Stimulated activated naive CD4-positive, alpha-beta T cell treated with Interleukin-2 at 50 U/mL for 16 hours (primary cell): ENCODE data around the gene NOX4.
"Not testable (repeated sequence)": the region's sequence is repeated elsewhere in the genome, so short reads cannot be mapped to it uniquely, and the experiment has no call there.

ENCODE experiments used
- DNase-seq: peaks from one replicate; lab custom pipeline; 2025; lab: John Stamatoyannopoulos, UW

NOX4 gene

DNA sequence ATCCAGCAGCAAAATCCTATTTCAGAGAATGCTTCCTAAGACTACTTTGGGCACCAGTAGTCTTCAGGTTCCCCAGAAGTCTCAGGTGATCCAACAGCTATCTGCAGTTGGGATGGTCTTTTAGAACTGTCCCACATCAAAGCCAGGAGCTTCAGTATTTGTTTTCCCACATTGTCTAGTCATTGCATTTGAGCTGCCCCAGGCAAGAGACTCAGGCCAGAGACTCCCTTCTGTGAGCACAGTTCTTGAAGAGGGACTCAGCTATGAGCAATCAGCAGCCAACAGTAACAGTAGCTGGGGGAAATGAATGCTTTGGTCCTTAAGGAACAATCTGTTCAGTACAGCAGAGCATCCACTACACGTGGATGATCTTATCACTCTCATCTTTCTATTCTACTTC, 188.1 kb downstream of the NOX4 start:
- not testable (repeated sequence) for DNase-seq

DNA sequence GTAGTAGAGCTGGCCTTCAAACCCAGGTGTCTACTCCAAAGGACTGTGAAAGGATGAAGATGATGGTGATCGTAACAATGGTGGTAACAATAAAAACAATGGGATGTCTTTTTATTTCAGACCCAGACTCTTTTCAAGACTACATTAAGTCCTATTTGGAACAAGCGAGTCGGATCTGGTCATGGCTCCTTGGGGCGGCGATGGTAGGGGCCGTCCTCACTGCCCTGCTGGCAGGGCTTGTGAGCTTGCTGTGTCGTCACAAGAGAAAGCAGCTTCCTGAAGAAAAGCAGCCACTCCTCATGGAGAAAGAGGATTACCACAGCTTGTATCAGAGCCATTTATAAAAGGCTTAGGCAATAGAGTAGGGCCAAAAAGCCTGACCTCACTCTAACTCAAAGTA, 196.2 kb downstream of the NOX4 start:
- DNase-seq: not testable (repeated sequence)

DNA sequence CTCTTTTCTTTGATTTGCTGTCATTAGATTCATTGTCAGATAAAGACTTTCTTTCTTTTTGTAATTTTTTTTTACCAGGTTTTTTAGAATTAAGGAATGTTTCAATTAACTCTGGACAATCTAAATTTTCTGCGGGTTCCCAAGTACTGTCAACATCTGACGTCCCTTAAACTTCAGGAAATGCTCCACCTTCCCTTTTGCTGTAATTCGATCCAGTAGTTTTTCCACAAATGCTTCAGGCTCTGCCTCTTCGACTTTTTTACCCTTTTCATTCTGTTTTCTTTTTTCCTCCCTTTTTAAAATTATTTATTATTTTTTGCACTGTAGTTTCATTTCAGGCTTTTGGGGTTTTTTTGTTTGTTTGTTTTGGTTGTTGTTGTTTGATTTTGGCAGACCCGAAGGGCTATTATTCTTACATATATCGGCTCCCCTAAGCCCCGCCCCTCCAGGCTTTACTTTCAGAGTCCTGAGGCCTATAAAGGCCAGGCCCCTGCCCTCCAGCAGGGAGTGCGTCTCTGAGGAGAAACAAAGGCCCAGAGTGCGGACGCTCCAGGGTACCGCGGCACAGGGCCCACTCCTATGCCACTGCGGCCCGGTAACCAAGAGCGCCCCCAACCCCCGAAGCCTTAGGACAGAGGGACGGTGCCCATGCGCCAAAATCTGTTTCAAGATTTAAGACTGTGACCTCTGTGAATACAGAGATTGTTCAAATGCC, 197.1 kb downstream of the NOX4 start:
- DNase-seq: no peak

DNA sequence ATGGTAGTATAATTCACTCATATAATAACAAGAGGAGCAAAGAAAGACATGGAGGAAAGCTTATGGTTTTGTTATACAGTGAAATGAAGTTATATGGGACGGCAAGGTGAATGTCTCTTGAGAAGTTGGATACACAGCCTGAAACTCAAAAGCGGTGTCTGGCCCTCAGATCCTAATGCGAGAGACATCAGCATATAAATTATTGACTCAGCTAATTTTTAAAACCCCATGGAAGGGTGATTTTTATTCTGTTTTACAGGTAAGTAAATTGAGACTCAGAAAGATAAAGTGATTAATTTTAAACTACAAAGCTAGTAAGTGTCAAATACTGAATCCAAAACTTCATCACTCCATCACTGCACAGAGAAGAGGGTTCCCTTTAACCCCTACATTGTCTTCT, 203.2 kb downstream of the NOX4 start:
- not testable (repeated sequence) for DNase-seq

GRCh38 chr11:89286601-89287000, 204.6 kb downstream of the NOX4 start:
- DNase-seq: not testable (repeated sequence)

DNA sequence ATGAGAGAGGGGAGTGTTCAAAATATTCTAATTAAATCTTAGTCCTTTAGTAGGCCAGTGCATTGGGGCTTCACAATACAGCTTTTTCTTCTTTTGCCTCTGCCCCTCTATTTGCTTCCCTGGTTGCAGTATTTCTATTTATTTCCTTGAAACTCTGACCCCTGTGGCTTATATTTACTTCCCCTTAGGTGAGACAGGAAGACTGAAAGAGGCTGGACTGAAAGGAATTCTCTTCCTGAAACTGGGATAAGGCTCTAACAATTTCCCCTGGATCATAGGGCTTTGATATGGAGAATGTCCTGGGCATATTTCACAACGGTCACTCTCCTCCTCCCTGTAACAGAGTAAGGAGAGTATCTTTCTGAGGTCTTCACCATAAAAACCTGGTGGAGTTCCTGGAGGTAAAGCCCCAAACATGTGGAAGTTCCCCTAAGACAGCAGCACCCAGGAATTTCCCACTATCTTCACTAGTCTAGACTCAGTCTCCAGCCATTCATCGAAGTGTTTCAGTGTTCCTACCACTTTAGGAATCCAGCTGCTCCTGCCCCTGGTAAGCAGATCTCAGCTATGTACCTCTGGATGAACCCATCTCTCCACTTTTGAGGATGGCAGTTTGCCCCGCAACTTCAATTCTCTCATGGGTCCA, 210.0 kb downstream of the NOX4 start:
- not testable (repeated sequence) for DNase-seq

DNA sequence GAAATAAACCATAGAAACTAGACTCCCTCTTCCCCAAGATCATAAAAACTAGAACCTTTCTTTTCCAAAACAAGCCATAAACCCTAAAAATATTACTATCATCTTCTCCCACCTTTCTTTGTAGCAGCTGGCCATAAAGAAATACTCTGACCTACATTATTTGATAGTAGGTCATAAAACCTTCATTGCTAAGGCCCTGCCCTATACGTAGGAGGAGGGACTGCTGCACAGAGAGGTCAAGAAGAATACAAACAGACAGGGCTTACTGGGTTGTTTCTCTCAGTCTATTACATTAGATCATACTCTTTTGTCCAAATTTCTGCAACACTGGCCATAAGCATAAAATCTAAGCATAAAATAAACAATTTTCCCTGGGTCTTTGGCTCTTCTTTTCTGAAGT, 212.0 kb downstream of the NOX4 start:
- DNase-seq: no peak

DNA sequence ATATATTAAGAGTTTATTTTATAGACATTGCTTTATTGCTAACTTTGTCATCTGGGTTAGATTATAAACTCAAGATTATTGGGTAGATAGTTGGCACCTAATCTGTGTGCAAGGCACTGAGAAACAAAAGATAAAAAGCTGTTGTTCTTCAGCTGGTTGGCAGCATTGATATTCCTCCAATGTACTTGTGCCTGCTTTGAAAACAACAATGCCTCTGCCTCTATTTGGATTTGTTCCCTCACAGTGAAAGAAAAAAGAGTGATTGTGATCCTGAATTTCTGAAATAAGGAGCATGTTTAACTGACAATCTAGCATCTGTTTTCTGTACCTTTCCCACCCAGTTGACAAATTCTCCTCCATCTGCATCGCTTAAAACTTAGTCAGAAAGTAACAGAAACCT, 215.2 kb downstream of the NOX4 start:
- DNase-seq: no peak
